ENCODE results near the gene SPG7. TPM values are rescaled to one million over a fixed set of nuclear protein-coding genes. Genes with fewer than 3 reads are reported as not detected.

The SPG7 gene
- total RNA-seq, 1 experiment from 2014 or later, result 141 TPM

- TF ChIP-seq CBFB (CRISPR knock-in tag; IDR thresholded peaks at IDR 0.05; ENCODE audit: low read depth), result 0 out of 2 replicates have a peak, but pooled peaks have one; percentile 36
- no peak for TF ChIP-seq SMAD4 (CRISPR knock-in tag; IDR thresholded peaks at IDR 0.05)
- no peak for TF ChIP-seq KAT7 (CRISPR knock-in tag; IDR thresholded peaks at IDR 0.05; ENCODE audit: borderline replicate concordance)
- TF ChIP-seq, protein P1, sequence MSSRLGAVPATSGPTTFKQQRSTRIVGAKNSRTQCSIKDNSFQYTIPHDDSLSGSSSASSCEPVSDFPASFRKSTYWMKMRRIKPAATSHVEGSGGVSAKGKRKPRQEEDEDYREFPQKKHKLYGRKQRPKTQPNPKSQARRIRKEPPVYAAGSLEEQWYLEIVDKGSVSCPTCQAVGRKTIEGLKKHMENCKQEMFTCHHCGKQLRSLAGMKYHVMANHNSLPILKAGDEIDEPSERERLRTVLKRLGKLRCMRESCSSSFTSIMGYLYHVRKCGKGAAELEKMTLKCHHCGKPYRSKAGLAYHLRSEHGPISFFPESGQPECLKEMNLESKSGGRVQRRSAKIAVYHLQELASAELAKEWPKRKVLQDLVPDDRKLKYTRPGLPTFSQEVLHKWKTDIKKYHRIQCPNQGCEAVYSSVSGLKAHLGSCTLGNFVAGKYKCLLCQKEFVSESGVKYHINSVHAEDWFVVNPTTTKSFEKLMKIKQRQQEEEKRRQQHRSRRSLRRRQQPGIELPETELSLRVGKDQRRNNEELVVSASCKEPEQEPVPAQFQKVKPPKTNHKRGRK (CRISPR knock-in tag; IDR thresholded peaks at IDR 0.05; ENCODE audit: borderline replicate concordance), result no peak
- TF ChIP-seq SOX15 (CRISPR knock-in tag; IDR thresholded peaks at IDR 0.05), result no peak
- TF ChIP-seq ZNF425 (CRISPR knock-in tag; conservative IDR thresholded peaks at IDR 0.05), result no peak
- peak; percentile 71; the same call in 1 of the 2 replicates for TF ChIP-seq ARID4B (CRISPR knock-in tag; IDR thresholded peaks at IDR 0.05; ENCODE audit: borderline replicate concordance)
- TF ChIP-seq ETV6 (CRISPR knock-in tag; IDR thresholded peaks at IDR 0.05), result peak; percentile 62
- no peak for TF ChIP-seq GABPB1 (CRISPR knock-in tag; IDR thresholded peaks at IDR 0.05)
- TF ChIP-seq ZNF121 (CRISPR knock-in tag; IDR thresholded peaks at IDR 0.05), result no peak
- TF ChIP-seq RELA (CRISPR knock-in tag; IDR thresholded peaks at IDR 0.05; ENCODE audit: borderline replicate concordance), result no peak
- TF ChIP-seq OVOL2 (CRISPR knock-in tag; IDR thresholded peaks at IDR 0.05; ENCODE audit: borderline replicate concordance), result no peak
- no peak for TF ChIP-seq AFF4 (CRISPR knock-in tag; IDR thresholded peaks at IDR 0.05; ENCODE audit: borderline replicate concordance)
- no peak for TF ChIP-seq FOXP1 (CRISPR knock-in tag; IDR thresholded peaks at IDR 0.05; ENCODE audit: borderline replicate concordance)
- no peak for TF ChIP-seq MYBL2 (CRISPR knock-in tag; IDR thresholded peaks at IDR 0.05)
- TF ChIP-seq ZNF671 (CRISPR knock-in tag; IDR thresholded peaks at IDR 0.05), result 0 out of 2 replicates have a peak, but pooled peaks have one; percentile 12
- no peak for TF ChIP-seq NR1H2 (CRISPR knock-in tag; IDR thresholded peaks at IDR 0.05)
- TF ChIP-seq, protein P2, sequence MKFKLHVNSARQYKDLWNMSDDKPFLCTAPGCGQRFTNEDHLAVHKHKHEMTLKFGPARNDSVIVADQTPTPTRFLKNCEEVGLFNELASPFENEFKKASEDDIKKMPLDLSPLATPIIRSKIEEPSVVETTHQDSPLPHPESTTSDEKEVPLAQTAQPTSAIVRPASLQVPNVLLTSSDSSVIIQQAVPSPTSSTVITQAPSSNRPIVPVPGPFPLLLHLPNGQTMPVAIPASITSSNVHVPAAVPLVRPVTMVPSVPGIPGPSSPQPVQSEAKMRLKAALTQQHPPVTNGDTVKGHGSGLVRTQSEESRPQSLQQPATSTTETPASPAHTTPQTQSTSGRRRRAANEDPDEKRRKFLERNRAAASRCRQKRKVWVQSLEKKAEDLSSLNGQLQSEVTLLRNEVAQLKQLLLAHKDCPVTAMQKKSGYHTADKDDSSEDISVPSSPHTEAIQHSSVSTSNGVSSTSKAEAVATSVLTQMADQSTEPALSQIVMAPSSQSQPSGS (CRISPR knock-in tag; IDR thresholded peaks at IDR 0.05; ENCODE audit: borderline replicate concordance, low read depth), result no peak
- TF ChIP-seq, protein P3, sequence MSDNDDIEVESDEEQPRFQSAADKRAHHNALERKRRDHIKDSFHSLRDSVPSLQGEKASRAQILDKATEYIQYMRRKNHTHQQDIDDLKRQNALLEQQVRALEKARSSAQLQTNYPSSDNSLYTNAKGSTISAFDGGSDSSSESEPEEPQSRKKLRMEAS (CRISPR knock-in tag; IDR thresholded peaks at IDR 0.05), result peak; percentile 30; the same call in 1 of the 2 replicates
- TF ChIP-seq, protein P4, sequence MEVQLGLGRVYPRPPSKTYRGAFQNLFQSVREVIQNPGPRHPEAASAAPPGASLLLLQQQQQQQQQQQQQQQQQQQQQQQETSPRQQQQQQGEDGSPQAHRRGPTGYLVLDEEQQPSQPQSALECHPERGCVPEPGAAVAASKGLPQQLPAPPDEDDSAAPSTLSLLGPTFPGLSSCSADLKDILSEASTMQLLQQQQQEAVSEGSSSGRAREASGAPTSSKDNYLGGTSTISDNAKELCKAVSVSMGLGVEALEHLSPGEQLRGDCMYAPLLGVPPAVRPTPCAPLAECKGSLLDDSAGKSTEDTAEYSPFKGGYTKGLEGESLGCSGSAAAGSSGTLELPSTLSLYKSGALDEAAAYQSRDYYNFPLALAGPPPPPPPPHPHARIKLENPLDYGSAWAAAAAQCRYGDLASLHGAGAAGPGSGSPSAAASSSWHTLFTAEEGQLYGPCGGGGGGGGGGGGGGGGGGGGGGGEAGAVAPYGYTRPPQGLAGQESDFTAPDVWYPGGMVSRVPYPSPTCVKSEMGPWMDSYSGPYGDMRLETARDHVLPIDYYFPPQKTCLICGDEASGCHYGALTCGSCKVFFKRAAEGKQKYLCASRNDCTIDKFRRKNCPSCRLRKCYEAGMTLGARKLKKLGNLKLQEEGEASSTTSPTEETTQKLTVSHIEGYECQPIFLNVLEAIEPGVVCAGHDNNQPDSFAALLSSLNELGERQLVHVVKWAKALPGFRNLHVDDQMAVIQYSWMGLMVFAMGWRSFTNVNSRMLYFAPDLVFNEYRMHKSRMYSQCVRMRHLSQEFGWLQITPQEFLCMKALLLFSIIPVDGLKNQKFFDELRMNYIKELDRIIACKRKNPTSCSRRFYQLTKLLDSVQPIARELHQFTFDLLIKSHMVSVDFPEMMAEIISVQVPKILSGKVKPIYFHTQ (CRISPR knock-in tag; IDR thresholded peaks at IDR 0.05), result no peak
- TF ChIP-seq RORB (CRISPR knock-in tag; IDR thresholded peaks at IDR 0.05), result no peak
- TF ChIP-seq TCF7 (CRISPR knock-in tag; IDR thresholded peaks at IDR 0.05; ENCODE audit: low read depth), result no peak
Measured at GRCh38 chr16:89574681-89575246, 66.6 kb downstream of the SPG7 start (continued).

Measured in WTC11 (cell line).